ENCODE data around the gene EXOC2.
"Not testable (repeated sequence)": the region's sequence is repeated elsewhere in the genome, so short reads cannot be mapped to it uniquely, and the experiment has no call there.

EXOC2 gene

DNA sequence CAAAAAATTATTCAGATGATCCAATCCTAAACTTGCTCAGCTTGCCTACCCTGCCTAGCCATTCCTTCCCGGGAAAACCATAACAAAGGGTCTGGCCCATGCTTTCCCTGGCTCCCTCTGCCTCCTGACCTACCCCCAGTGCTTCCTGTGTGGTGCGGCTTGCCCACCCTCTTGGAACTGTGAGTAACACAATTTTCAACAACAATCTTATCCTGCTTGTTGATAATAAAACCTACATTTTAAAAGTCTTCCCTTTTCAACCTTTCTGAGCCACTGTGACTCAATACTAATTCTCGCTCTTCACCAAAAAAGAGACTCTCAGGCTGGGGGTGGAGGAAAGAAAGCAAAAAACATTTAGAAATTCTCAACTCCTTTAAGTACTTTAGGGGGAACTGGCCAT is 18.0 kb downstream of the EXOC2 start:
- TF ChIP-seq, protein P1, sequence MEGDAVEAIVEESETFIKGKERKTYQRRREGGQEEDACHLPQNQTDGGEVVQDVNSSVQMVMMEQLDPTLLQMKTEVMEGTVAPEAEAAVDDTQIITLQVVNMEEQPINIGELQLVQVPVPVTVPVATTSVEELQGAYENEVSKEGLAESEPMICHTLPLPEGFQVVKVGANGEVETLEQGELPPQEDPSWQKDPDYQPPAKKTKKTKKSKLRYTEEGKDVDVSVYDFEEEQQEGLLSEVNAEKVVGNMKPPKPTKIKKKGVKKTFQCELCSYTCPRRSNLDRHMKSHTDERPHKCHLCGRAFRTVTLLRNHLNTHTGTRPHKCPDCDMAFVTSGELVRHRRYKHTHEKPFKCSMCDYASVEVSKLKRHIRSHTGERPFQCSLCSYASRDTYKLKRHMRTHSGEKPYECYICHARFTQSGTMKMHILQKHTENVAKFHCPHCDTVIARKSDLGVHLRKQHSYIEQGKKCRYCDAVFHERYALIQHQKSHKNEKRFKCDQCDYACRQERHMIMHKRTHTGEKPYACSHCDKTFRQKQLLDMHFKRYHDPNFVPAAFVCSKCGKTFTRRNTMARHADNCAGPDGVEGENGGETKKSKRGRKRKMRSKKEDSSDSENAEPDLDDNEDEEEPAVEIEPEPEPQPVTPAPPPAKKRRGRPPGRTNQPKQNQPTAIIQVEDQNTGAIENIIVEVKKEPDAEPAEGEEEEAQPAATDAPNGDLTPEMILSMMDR (IDR thresholded peaks at IDR 0.05; ENCODE audit: low read depth, low read length), result no peak
- H3K4me3 ChIP-seq (ENCODE audit: low read depth, low read length), result no peak overlapping the region
- DNase-seq (ENCODE audit: low read depth, low spot score), result no peak
- in situ Hi-C loops (cut with HindIII; ENCODE audit: low sequenced_read_pairs), result no loop called here

DNA sequence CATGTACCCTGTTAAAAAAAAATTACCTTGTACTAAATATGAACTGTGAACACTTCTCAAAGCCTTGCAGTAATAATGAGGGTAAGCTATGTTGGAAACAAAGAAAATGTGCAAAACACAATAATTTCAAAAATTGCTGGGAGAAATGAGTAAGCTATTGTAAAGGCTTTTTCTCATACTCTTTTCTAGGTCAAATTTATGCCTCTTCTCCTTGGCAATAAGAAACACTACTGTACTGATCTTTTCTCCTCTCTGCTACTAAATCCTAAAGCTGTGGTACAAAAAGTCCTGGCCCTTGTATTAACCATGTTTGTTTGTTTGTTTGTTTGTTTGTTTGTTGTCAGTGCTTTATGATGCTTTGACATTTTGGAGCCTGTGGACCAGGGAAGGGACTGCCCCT is 18.5 kb downstream of the EXOC2 start:
- TF ChIP-seq, protein P1 (IDR thresholded peaks at IDR 0.05; ENCODE audit: low read depth, low read length), result no peak
- in situ Hi-C loops (cut with HindIII; ENCODE audit: low sequenced_read_pairs), result no loop called here
- no peak overlapping the region for H3K4me3 ChIP-seq (ENCODE audit: low read depth, low read length)
- no peak for DNase-seq (ENCODE audit: low read depth, low spot score)

DNA sequence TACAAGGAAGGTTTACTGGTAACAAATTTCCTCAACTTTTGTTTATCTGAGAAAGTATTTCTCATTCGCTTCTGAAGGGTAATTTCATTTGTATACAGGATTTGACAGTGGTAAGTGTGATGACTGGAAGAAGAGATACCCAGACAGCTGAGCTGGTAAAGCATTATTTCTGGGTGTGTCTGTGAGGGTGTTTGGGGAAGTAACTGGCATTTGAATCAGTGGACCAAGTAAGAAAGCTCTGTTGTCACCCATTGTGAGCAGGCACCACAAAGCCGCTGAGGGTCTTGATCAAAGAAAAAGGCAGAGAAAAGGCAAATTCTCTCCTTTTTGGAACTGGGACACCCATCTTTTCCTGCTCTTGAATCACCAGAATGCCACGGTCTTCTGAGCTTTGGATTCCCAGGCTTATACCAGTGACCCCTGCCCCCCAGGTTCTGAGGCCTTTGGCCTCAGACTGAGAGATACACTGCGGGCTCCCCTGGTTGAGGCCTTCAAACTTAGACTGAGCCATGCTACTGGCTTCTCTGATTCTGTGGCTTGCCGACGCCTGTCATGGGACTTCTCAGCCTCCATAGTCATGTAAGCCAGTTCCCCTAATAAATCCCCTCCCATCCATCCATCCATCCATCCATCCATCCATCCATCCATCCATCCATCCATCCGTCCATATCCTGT is 25.5 kb downstream of the EXOC2 start:
- in situ Hi-C loops (cut with HindIII; ENCODE audit: low sequenced_read_pairs), result no loop called here
- no peak for DNase-seq (ENCODE audit: low read depth, low spot score)
- TF ChIP-seq, protein P1 (IDR thresholded peaks at IDR 0.05; ENCODE audit: low read depth, low read length), result no peak
- H3K4me3 ChIP-seq (ENCODE audit: low read depth, low read length), result no peak overlapping the region

DNA sequence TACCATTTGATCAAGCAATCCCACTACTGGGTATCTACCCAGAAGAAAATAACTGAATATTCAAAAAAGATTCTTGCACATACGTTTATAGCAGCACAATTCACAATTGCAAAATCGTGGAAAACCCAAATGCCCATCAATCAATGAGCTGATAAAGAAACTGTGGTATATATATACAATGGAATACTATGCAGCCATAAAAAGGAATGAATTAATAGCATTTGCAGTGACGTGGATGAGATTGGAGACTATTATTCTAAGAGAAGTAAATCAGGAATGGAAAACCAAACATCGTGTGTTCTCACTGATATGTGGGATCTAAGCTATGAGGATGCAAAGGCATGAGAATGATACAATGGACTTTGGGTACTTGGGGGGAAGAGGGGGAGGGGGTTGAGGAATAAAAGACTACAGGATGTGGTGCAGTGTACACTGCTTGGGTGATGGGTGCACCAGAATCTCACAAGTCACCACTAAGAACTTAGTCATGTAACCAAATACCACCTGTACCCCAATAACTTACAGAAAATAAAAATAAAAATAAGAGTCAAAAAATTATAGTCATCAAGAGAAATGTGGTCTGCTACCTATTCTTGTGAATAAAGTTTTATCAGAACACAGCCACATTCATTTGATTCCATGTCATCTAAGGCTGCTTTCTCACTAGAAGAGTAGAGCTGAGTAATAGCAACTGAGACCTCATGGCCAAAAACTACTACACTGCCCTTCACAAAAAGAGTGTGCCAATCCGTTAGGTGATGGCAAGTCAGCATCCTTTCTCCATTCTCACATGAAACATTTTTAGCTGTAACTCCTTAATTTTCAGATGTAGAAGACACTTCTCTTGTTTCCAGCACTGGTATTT is 27.3 kb downstream of the EXOC2 start:
- in situ Hi-C loops (cut with HindIII; ENCODE audit: low sequenced_read_pairs), result no loop called here
- no peak for DNase-seq (ENCODE audit: low read depth, low spot score)
- TF ChIP-seq, protein P1 (IDR thresholded peaks at IDR 0.05; ENCODE audit: low read depth, low read length), result no peak
- no peak overlapping the region for H3K4me3 ChIP-seq (ENCODE audit: low read depth, low read length)

DNA sequence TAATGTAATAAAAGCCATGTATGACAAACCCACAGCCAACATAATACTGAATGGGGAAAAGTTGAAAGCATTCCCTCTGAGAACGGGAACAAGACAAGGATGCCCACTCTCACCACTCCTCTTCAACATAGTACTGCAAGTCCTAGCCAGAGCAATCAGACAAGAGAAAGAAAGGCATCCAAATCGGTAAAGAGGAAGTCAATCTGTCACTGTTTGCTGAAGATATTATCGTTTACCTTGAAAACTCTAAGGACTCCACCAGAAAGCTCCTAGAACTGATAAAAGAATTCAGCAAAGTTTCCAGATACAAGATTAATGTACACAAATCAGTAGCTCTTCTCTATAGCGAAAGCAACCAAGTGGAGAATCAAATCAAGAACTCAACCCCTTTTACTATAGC is 29.2 kb downstream of the EXOC2 start:
- DNase-seq (ENCODE audit: low read depth, low spot score); in situ Hi-C loops (cut with HindIII; ENCODE audit: low sequenced_read_pairs); H3K4me3 ChIP-seq (ENCODE audit: low read depth, low read length): not testable (repeated sequence)

DNA sequence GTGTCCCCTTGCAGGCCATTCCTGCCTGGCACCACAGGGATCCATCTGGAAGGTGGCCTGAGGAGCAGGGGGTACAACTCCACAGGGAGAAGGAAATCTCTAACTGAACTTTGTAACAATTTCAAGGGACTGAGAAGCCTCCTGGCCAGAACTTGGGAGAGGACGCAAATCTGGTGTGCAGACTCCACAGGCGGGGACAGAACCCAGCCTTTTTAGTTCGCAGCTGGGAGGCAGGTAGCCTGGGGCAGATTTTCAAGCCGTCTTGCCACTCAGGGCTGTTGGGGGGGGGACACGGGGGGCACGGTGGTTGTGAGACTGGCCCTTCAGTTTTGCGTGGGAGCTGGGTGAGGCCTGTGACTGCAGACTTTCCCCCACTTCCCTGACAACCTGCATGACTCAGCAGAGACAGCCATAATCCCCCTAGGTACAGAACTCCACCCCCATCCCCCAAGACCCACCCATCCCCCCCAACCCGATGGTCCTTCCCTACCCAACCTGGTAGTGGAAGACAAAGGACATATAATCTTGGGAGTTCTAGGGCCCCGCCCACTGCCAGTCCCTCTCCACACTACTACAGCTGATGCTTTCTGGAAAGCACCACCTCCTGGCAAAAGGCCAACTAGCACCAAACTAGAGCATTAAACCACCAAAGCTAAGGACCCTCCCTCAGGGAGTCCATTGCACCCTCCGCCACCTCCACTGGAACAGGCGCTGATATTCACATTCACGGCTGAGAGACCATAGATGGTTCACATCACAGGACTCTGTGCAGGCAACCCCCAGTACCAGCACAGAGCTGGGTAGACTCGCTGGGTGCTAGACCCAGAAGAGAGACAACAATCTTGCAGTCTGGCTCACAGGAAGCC is 33.0 kb downstream of the EXOC2 start:
- in situ Hi-C loops (cut with HindIII; ENCODE audit: low sequenced_read_pairs), result no loop called here
- TF ChIP-seq, protein P1 (IDR thresholded peaks at IDR 0.05; ENCODE audit: low read depth, low read length), result no peak
- no peak overlapping the region for H3K4me3 ChIP-seq (ENCODE audit: low read depth, low read length)
- DNase-seq (ENCODE audit: low read depth, low spot score), result no peak
